Activated CD4-positive, alpha-beta T cell treated with anti-CD3 and anti-CD28 coated beads, Interleukin-2, amount 10 ng/mL, durations not matched to agents 24 days and 14 days (primary cell): ENCODE results near the gene EIF2B5. TPM values are rescaled to one million over a fixed set of nuclear protein-coding genes. Genes with fewer than 3 reads are reported as not detected.

Experiments
- DNase-seq: peaks from one replicate; pipeline ENCODE4 v3.0.0; 2022
- H3K27ac Mint-ChIP-seq: one replicate; pipeline ENCODE4 v1.8.0; 2022; ENCODE audit warnings: mild to moderate bottlenecking, mixed read lengths
- H3K27me3 Mint-ChIP-seq: one replicate; pipeline ENCODE4 v1.8.0; 2022; ENCODE audit warnings: mixed read lengths
- H3K36me3 Mint-ChIP-seq: one replicate; pipeline ENCODE4 v1.8.0; 2022; ENCODE audit warnings: low read depth, mild to moderate bottlenecking, mixed read lengths
- H3K4me1 Mint-ChIP-seq: one replicate; pipeline ENCODE4 v1.8.0; 2021; ENCODE audit warnings: mixed read lengths
- H3K4me3 Mint-ChIP-seq: one replicate; pipeline ENCODE4 v1.8.0; 2022; ENCODE audit warnings: mild to moderate bottlenecking, moderate library complexity, mixed read lengths
- H3K9me3 Mint-ChIP-seq: one replicate; pipeline ENCODE4 v1.8.0; 2021; ENCODE audit warnings: mixed read lengths
- intact Hi-C: fragments of 100-400 bp; cut with micrococcal nuclease; formaldehyde crosslinking; loops from one replicate; pipeline ENCODE4 v1.15.1; 2023
- total RNA-seq: library from RNA; stranded (reverse); gene quantifications from 2 replicates; pipeline ENCODE4 v1.2.3, GENCODE V29; 2022

The EIF2B5 gene
- total RNA-seq, 1 donor from 2014 or later: 72.2 TPM

DNA sequence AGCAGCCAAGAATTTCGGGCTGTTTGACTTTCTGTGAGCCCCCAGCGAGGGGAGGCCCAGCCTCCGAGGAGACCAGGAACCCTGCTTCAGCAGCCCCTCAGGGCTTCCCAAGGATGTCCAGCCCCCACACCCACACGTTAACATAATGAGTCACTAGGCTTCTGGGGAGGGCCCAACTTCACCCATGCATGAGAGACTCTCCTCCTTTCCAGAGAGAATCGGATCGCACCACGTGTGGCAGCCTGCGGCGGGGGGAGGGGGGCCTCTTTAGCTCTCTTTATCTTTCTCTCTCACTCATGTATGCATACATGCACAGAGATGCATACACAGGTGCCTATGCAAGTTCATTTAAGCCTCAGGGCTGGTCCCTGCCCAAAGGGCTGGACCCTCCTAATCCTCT, 36.4 kb downstream of the EIF2B5 start:
- no peaks in the 10 kb centered on the region for H3K27me3 Mint-ChIP-seq

DNA sequence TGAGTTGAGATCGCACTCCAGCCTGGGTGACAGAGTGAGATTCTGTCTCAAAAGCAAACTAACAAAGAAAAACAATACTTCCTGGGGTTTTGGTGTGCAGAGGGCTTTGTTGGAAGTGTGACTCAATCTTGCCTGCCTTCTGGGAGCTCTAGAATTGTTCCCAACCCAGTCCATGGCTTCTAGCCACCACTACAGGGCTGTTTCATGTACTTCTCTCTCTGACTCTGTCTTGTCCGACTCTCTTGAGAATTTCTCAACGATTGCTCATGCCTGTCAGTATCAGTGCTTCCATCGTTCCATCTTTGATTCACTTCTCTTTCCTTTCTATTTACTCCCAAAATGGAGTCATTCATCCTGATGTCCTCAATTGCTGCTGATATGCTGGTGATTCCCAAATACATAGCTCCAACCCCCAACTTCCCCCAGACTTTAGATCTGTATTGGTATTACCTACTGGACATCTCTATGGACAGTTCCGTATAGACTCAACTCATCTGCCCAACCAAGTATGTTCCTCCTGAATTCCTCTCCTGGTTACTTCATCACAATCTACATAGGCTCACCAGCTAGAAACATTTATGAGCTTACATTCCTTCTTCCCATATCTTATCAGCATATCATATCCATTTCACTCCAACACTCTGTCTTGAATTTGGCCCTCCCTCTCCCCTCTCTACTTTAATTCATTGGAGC, 37.7 kb downstream of the EIF2B5 start:
- no peaks in the 10 kb centered on the region for H3K9me3 Mint-ChIP-seq
- no peak overlapping the region for H3K4me3 Mint-ChIP-seq
- peaks cover 23% of the 10 kb centered on the region for H3K4me1 Mint-ChIP-seq
- peaks cover 39% of the 10 kb centered on the region for H3K36me3 Mint-ChIP-seq
- DNase-seq: no peak
- H3K27me3 Mint-ChIP-seq: no peaks in the 10 kb centered on the region
- peak overlapping the region; percentile 56 for H3K27ac Mint-ChIP-seq
- intact Hi-C loops: no loop called here

More for the DNA sequence above, 36.4 kb downstream of the EIF2B5 start:
- Mint-ChIP-seq H3K4me3 (no peak overlapping the region), H3K36me3 (peaks cover 41% of the 10 kb centered on the region), H3K27ac (peak overlapping the region; percentile 28), H3K9me3 (no peaks in the 10 kb centered on the region), H3K4me1 (peaks cover 20% of the 10 kb centered on the region)
- no peak for DNase-seq
- intact Hi-C loops: no loop called here

DNA sequence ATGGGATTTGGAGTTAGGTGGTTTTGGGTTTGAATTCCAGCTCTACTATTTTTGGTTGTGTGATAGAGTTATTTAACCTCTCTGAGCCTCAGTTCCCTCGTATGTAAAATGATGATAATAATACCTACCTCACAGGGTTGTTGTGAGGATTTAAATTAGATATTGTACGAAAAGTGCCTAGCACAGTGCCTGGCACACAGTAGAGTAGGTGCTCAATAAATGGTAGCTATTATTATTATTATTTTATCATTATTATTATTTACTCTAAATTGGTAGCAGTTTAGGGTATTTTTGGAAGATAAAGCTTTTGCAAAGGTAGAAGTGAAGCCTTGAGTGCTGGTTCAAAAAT, 38.2 kb downstream of the EIF2B5 start:
- Mint-ChIP-seq H3K36me3 (peaks cover 43% of the 10 kb centered on the region), H3K4me3 (no peak overlapping the region), H3K27me3 (no peaks in the 10 kb centered on the region), H3K27ac (no peak overlapping the region), H3K4me1 (peaks cover 26% of the 10 kb centered on the region), H3K9me3 (no peaks in the 10 kb centered on the region)
- DNase-seq: no peak
- intact Hi-C loops: no loop called here

DNA sequence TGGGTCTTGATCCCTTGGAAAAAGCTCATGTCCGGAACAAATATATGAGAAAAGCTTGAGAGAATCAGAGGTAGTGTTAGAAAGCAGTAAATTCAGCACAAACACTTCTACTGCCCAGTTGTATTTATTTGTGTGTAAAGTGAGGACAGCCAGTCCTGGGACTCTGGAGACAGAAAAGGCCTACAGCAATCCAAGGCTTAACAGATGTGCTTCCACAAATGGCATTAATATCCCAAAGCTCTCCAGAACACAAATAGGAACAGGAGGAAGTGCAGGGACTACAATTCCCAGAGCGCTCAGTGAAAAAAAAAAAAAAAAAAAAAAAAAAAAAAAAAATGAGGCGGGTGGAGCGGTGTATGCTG, 39.1 kb downstream of the EIF2B5 start:
- H3K27ac Mint-ChIP-seq: peak overlapping the region; percentile 78
- no peaks in the 10 kb centered on the region for H3K27me3 Mint-ChIP-seq
- no peaks in the 10 kb centered on the region for H3K9me3 Mint-ChIP-seq
- intact Hi-C loops: loop anchor here (1.0 to 2.0 kb wide), 7 partner anchors 12 to 157 kb away; partner anchors contain the start of genes ABCC5, ABCF3, DVL3 and EEF1AKMT4
- DNase-seq: no peak
- peaks cover 47% of the 10 kb centered on the region for H3K36me3 Mint-ChIP-seq
- H3K4me3 Mint-ChIP-seq: peak overlapping the region; percentile 91
- H3K4me1 Mint-ChIP-seq: peaks cover 26% of the 10 kb centered on the region

DNA sequence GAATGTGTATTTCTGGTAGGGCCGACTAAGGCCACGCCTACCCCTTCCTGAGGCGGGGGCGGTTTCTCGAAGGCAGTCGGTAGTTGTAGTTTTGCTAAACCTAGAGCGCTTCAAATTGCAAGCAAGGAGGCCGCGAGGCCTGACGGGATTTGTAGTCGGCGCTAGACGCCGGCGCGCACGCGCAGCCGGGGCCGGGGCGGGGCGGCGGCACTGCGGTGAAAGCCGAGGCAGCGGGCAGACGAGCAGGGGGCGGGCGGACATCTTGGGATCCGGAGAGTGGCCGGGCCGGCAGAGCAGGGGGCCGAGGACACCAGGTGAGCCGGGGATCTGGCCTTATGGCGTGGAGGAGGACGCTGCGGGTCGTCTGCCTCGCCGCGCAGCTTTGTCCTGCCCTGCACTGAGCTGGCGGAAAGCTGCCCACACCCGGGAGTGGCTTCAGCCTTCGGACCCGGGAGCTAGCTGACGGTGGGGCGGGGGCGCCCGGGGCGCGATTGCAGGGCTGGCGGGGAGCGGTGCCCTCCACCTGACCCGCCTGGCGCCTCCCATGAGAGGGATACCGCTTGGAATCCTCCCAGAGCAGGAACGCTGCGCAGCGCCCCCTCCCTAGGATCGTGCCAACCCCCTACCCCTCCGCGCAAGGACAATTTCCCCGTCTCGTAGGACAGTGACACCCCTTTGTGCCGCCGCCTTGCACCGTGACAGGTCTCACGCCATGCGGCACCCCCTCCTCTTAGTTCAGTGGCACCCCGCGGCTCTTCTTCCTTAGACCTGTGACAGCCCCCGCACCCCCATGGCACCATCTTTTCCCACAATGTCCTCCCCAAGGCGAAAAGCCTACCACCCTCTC, 39.7 kb downstream of the EIF2B5 start, which contains the start of gene AP2M1:
TSS of gene AP2M1 (plus strand) at position 210 of the 847 bp plus-strand sequence. CDS start 2,139 bp downstream, outside the sequence.
- no peaks in the 10 kb centered on the region for H3K27me3 Mint-ChIP-seq
- peaks cover 26% of the 10 kb centered on the region for H3K4me1 Mint-ChIP-seq
- peaks cover 52% of the 10 kb centered on the region for H3K36me3 Mint-ChIP-seq
- peak; percentile 100 for DNase-seq
- H3K27ac Mint-ChIP-seq: peak within 1 kb of the TSS; percentile 81
- H3K9me3 Mint-ChIP-seq: no peaks in the 10 kb centered on the region
- intact Hi-C loops: loop anchor here (1.0 to 2.0 kb wide), 7 partner anchors 11 to 158 kb away; partner anchors contain the start of genes ABCC5, ABCF3, DVL3 and EEF1AKMT4
- H3K4me3 Mint-ChIP-seq: peak within 1 kb of the TSS; percentile 91

DNA sequence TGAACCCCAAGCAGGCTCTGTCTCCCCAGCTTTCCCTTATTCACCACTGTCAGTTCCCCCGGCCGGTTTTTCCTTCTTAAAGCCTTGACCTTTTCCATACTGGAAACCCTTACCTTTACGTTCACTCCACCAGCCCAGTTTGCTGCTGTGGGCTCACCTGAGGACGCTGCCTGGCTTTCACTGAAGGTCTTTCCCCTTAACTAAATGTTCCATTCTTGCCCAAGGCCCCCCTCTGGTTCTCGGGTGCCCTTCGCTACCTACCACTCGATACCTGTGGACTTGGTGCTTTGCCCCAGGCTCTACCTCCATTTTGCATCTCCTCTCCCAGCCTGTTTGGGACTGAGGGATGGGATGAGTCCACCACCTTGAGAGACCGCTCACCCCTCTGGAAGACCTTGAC, 40.3 kb downstream of the EIF2B5 start:
- Mint-ChIP-seq H3K27ac (peak overlapping the region; percentile 81), H3K4me1 (peaks cover 26% of the 10 kb centered on the region), H3K4me3 (peak overlapping the region; percentile 91), H3K9me3 (no peaks in the 10 kb centered on the region), H3K27me3 (no peaks in the 10 kb centered on the region), H3K36me3 (peaks cover 57% of the 10 kb centered on the region)
- intact Hi-C loops: loop anchor here (2.0 kb wide), 1 partner anchor 51 kb away; no protein-coding TSS in a partner anchor
- DNase-seq: no peak

DNA sequence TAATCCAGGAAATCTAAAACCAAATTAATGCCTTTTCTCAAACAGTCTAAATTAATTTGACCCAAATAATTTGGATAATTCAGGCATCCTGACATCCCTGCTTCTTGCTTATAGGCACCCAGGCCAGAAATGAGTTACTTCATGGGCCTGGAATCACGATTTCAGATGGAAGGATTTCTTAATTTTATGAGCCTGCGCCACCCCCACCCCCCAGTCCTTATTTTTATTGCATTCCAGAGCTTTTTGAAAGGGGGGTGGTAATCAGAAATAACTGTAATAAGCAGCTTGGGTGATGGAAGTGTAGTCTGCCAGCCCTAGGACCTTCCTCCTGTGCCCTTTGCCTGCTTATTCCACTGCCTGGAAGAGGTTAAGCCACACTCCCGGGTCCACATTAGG, 40.8 kb downstream of the EIF2B5 start:
- peak overlapping the region; percentile 81 for H3K27ac Mint-ChIP-seq
- no peaks in the 10 kb centered on the region for H3K27me3 Mint-ChIP-seq
- H3K4me3 Mint-ChIP-seq: peak overlapping the region; percentile 91
- peaks cover 26% of the 10 kb centered on the region for H3K4me1 Mint-ChIP-seq
- intact Hi-C loops: loop anchor here (2.0 kb wide), 1 partner anchor 51 kb away; no protein-coding TSS in a partner anchor
- peaks cover 58% of the 10 kb centered on the region for H3K36me3 Mint-ChIP-seq
- H3K9me3 Mint-ChIP-seq: no peaks in the 10 kb centered on the region
- no peak for DNase-seq

DNA sequence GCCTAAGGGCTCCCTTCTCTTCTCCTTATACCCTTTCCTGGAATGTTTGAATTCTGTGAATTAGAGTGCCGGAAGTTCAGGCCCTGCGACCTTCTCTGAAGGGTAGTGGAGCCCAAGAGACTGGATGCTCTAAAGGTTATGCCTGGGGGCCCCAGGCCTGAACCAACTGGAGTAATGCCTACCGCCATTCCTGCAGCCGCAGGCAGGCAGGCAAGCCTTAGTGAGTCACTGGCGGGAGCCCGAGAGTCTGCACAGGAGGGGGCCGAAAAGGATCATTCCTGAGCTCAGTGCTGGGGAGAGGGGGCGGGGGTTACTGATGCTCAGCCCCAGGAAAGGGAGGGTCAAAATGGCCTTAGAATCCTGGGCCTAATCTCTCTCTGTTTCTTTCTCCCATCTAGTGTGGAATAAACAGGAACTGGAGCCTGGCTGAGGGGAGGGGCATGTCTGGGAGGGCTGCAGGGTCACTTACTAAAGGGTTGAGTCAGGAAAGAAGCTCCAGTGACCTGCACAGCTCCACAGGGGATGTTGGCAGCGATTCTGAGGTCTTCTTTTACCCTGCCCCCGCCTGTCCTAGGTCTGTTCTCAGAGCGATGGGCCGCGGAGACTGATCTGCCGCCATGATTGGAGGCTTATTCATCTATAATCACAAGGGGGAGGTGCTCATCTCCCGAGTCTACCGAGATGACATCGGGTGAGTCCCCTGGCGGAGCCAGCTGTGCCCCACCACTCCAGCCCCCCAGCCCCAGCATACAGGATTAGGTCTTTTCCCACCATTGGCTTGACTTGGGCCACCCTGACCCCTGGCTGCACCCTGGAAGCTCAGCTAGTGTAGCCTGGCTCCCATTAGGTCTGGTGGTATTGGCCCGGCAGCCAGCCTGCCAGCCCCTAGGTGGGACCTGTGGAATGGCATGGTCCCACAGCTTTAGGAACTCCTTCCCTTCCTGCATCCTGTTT, 41.5 kb downstream of the EIF2B5 start:
- intact Hi-C loops: no loop called here
- no peak for DNase-seq
- peaks cover 24% of the 10 kb centered on the region for H3K4me1 Mint-ChIP-seq
- H3K27me3 Mint-ChIP-seq: no peaks in the 10 kb centered on the region
- H3K36me3 Mint-ChIP-seq: peaks cover 55% of the 10 kb centered on the region
- peak overlapping the region; percentile 91 for H3K4me3 Mint-ChIP-seq
- H3K27ac Mint-ChIP-seq: peak overlapping the region; percentile 69
- no peaks in the 10 kb centered on the region for H3K9me3 Mint-ChIP-seq

DNA sequence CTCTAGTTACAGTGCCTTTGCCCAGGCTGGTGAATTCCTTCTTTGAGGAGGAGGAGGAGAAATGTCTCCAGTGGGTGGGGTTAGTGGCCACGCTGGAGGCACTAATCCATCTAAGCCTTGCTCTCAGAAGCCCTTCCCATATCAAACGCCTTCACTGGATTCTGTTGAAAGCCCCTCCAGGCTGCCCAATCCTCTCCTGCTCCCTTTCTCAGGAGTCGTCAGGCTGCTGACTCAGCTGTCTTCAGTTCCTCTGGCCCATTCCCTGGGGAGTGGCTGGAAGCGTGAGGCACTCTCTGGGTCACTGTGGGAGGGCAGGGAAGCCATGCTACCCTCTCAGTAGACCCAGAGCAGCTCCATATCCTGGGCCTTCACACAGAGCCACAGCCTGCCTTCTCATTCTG, 42.2 kb downstream of the EIF2B5 start:
- H3K27me3 Mint-ChIP-seq: no peaks in the 10 kb centered on the region
- H3K27ac Mint-ChIP-seq: no peak overlapping the region
- no peak overlapping the region for H3K4me3 Mint-ChIP-seq
- H3K36me3 Mint-ChIP-seq: peaks cover 56% of the 10 kb centered on the region
- DNase-seq: no peak
- intact Hi-C loops: no loop called here
- H3K4me1 Mint-ChIP-seq: peaks cover 24% of the 10 kb centered on the region
- H3K9me3 Mint-ChIP-seq: no peaks in the 10 kb centered on the region

DNA sequence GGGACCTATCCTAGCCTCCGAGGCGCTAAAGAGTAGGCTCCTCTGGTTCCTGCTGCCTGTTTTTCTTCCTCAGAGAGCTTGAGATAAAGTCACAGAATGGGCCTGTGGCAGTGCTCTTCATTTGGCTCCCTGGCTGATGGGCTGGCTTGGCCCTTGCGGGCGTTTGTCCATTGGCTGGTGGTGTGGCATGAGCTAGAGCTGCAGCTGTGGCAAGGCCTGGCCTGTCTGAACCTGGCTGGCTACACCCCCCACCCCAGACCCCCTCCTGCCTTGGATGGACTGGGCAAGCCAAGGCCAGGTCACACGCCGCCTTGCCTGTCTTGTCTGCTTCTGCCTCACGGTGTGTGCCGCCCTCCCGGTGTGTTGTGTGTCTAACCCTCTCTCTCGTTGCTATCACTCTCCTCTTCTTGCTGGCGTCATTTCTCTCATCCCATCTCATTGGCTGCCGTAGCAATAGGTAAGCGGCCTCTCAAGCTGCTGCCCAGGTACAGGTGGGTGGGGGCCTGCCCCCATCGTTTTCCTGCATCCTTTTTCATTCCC, 42.7 kb downstream of the EIF2B5 start:
- H3K9me3 Mint-ChIP-seq: no peaks in the 10 kb centered on the region
- intact Hi-C loops: no loop called here
- DNase-seq: no peak
- H3K4me1 Mint-ChIP-seq: peaks cover 22% of the 10 kb centered on the region
- peak overlapping the region; percentile 28 for H3K27ac Mint-ChIP-seq
- no peaks in the 10 kb centered on the region for H3K27me3 Mint-ChIP-seq
- peaks cover 58% of the 10 kb centered on the region for H3K36me3 Mint-ChIP-seq
- no peak overlapping the region for H3K4me3 Mint-ChIP-seq

DNA sequence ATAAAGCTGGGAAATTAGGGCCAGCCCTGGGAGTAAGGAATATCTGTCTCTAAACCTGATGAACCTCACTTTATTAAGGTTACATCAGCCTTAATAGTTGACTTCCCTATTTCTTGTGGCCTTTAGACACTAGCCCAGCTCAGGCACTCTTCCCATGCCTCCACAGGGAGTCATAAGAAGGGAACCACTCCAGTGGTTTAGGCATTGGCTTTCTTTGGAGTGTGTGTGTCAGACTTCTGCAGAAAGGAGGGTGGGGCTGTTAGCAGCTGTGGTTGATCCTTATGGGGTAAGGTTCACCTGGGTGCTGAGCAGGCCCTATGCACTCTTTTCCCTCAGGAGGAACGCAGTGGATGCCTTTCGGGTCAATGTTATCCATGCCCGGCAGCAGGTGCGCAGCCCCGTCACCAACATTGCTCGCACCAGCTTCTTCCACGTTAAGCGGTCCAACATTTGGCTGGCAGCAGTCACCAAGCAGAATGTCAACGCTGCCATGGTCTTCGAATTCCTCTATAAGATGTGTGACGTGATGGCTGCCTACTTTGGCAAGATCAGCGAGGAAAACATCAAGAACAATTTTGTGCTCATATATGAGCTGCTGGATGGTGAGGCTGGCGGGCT, 43.5 kb downstream of the EIF2B5 start:
- H3K4me3 Mint-ChIP-seq: no peak overlapping the region
- H3K4me1 Mint-ChIP-seq: peaks cover 20% of the 10 kb centered on the region
- peaks cover 58% of the 10 kb centered on the region for H3K36me3 Mint-ChIP-seq
- intact Hi-C loops: no loop called here
- peak; percentile 53 for DNase-seq
- no peak overlapping the region for H3K27ac Mint-ChIP-seq
- no peaks in the 10 kb centered on the region for H3K9me3 Mint-ChIP-seq
- H3K27me3 Mint-ChIP-seq: no peaks in the 10 kb centered on the region

DNA sequence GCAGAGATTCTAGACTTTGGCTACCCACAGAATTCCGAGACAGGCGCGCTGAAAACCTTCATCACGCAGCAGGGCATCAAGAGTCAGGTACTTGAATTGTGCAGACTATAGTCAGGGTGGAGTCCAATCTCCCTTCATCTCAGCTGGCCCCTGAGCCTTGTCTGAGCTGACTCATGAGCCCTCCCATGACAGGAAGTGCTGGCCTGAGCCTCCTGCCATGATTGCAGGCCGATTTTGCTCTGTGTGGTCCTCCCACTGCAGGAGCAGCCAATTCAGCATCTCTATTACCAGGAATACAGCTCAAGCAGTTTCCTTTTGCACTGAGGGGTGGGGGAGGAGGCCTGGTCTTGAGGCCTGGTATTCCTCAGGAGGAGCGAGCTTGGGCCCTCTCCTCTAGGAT, 45.0 kb downstream of the EIF2B5 start:
- no peaks in the 10 kb centered on the region for H3K9me3 Mint-ChIP-seq
- DNase-seq: no peak
- no peak overlapping the region for H3K4me3 Mint-ChIP-seq
- peaks cover 20% of the 10 kb centered on the region for H3K4me1 Mint-ChIP-seq
- H3K27ac Mint-ChIP-seq: no peak overlapping the region
- intact Hi-C loops: no loop called here
- no peaks in the 10 kb centered on the region for H3K27me3 Mint-ChIP-seq
- peaks cover 69% of the 10 kb centered on the region for H3K36me3 Mint-ChIP-seq

DNA sequence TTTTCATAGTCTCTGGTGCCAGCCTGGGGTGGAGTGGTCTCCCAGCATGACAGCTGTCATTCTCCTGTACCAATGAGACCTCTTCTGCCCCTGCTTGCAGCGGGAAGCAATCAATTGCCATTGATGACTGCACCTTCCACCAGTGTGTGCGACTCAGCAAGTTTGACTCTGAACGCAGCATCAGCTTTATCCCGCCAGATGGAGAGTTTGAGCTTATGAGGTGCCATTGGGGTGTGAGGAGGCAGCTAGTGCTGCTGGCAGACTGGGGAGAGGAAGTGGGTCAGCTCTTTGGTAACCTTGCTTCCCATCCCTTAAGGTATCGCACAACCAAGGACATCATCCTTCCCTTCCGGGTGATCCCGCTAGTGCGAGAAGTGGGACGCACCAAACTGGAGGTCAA, 46.4 kb downstream of the EIF2B5 start:
- DNase-seq: no peak
- H3K27ac Mint-ChIP-seq: no peak overlapping the region
- peaks cover 65% of the 10 kb centered on the region for H3K36me3 Mint-ChIP-seq
- no peak overlapping the region for H3K4me3 Mint-ChIP-seq
- H3K4me1 Mint-ChIP-seq: peaks cover 17% of the 10 kb centered on the region
- intact Hi-C loops: no loop called here
- H3K9me3 Mint-ChIP-seq: no peaks in the 10 kb centered on the region
- no peaks in the 10 kb centered on the region for H3K27me3 Mint-ChIP-seq
